Embryonic facial prominence (tissue), 1 donor: ENCODE measurements around the gene MRFAP1.
"Not testable (repeated sequence)": the region's sequence is repeated elsewhere in the genome, so short reads cannot be mapped to it uniquely, and the experiment has no call there.

ENCODE experiments used
- DNase-seq: peaks from one replicate; pipeline ENCODE4 v3.0.0-alpha.2; 2016; ENCODE audit errors: extremely low spot score

Gene MRFAP1

DNA sequence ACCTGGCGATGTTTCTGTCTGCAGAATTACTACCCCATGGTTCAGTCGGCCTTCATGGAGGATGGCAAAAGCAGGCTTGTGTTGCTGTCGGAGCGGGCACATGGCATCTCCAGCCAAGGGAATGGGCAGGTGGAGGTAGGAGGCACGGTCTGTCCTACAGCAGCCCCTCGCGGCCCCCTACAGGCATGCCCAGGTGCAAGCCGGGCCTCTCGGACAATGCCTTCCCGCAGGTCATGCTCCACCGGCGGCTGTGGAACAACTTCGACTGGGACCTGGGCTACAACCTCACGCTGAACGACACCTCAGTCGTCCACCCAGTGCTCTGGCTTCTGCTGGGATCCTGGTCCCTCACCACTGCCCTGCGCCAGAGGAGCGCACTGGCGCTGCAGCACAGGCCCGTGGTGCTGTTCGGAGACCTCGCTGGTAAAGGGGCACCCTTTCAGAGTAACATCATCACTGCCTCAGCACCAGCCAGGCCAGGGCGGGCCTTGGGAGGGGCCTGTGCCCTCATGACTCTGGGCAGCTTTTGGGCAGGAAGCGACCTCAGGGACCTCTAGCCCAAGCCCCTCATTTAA lies 29.5 kb upstream of the MRFAP1 start:
- DNase-seq: no peak

GRCh38 chr4:6612961-6613675 lies 27.4 kb upstream of the MRFAP1 start:
- no peak for DNase-seq

GRCh38 chr4:6613676-6614651 lies 26.5 kb upstream of the MRFAP1 start:
- DNase-seq: no peak

- no peak for DNase-seq
Measured at GRCh38 chr4:6614701-6615230, 25.7 kb upstream of the MRFAP1 start.

DNA sequence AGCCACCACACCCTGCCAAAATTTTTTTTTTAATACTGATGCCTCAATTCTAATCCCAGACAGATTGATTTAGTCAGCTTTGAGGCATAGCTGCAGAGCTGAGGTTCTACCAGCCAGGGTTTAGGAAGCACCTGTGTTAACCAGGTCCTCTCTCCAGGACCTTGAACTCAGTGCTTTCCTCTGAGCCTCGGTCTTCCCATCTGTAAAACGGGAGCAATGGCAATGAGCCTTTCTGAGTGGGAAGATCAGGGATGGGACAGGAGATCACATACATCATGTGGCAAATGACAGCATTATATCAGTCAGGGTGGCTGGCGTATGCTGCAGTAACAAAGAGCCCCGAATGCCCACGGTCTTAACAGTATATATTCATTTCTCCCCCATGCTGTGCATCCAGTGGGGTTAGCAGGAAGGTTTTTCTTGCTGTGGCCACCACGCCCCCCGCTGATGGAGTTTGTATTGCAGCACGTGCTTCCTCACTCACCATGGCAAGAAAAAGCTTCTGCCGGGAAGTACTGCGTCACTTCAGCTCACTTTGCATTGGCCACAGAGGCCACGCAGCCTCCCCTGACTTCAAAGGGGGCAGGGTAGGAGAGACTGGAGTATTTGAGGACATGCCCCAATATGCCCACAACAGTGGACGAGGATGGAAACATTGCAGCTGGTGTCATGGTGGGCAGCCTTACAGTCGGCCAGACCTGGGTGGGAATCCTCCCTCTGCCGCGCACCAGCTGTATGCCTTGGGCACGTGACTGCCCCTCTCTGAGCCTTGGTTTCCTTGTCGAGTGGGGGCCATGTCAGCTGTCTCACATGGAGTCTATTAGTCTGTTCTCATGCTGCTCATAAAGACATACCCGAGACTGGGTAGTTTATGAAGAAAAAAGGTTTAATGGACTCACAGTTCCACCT lies 24.1 kb upstream of the MRFAP1 start:
- DNase-seq: no peak

GRCh38 chr4:6617246-6617645 lies 23.2 kb upstream of the MRFAP1 start:
- DNase-seq: no peak

DNA sequence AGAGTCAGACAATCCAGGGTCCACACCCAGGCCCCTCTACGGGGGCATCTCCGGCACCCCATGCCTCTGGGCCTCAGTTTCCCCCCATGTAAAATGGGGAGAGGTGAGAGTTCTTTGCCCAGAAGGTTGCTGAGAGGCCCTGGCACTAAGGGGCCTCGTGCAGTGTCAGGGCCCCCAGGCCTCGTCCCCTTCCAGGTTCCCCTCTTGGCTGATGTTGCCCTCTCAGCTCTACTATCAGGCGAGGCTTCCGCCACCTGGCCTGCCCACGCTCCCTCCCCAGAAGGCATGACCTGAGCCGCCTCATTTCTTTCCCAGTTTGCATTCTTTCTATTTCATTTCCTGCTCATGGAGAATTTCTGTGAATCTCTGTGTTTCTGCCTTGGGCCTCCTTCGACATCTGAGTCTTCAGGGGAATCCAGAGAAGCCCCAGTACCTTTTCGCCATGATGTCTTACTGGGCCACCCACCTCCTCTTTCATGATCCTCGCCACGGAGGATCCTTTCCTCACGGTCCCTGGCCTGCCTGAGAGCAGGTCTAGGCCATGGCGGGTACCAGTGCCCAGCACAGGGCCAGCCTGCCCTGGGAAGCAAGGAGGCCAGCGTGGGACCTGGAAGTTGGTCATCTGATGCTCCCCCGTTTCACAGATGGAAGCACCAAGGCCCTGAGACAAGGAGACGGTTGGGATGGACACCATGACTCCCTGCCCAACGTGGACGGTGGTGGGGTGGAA lies 21.9 kb upstream of the MRFAP1 start:
- DNase-seq: no peak

- DNase-seq: no peak
Measured at GRCh38 chr4:6619116-6619465, 21.4 kb upstream of the MRFAP1 start.

DNA sequence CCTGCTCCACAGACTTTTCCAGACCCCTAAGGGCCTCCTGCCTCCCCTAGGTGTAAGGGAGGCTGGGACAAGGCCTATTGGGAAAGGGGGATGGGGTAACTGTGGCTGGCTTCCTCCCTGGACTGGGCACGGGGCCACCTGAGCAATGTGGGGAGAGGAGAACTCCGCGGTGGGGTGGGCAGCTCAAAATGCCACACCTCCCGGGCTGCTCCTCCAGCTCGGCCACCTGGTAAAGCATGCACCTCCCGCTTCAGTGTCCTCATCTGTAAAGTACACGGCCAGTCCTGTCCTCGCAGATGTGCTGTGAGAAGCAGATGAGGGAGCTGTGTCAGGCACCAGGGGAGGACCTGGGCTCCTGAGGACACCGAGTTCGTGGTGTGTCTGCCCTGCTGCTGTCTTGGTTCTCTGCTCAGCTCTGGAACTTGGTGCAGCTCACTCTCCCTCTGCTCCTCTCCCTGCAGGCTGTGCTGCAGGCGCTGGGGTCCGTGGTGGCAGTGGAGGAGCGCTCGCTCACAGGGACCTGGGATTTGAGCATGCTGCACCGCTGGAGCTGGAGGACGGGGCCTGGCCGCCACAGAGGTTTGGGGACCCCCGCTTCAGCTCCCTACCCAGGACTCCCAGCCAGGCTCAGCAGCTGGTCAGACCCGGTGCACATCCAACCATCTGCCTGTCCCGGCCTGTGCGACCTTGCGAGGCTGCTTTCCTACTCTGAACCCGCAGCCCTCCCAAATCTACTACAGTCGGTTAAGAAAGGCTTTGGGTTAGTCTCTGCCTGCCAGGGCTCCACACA lies 20.8 kb upstream of the MRFAP1 start:
- no peak for DNase-seq

DNA sequence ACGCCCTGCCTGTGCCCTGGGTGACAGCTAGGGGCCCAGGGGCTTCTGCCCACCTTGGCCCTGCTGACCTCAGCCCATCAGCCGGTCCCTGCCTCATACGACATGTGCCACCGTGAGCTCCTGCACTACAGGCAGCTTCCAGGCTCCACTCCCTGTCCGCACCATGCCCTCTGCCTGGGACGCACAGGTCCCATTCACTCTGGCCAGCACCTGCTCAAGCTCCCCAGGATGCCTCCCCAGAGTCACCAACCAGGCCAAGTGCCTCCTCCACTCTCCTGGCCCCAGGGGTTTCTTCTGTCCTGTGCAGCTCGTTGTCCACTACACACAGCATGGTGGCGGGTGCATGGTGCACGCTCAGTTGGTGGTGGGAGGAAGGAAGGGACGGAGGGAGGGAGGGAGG lies 20.2 kb upstream of the MRFAP1 start:
- DNase-seq: no peak

GRCh38 chr4:6620891-6621555 lies 19.5 kb upstream of the MRFAP1 start:
- DNase-seq: no peak

DNA sequence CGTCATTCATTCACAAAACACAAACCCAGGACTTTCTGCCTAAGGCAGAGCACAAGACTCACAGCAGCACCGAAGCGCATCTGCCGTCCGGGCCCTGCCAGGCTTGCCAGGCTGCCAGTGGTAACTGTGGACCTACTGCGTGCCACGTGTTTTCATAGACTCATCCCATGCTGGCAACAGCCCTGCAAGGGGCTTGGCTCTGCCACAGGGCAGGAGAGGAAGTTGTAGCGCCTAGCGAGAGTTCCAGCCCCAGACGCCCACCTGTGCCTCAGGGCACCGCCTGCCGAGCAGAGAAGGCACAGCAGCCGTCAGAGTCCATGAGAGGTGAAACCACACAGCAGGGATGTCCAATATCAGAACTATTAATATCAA lies 18.9 kb upstream of the MRFAP1 start:
- no peak for DNase-seq

DNA sequence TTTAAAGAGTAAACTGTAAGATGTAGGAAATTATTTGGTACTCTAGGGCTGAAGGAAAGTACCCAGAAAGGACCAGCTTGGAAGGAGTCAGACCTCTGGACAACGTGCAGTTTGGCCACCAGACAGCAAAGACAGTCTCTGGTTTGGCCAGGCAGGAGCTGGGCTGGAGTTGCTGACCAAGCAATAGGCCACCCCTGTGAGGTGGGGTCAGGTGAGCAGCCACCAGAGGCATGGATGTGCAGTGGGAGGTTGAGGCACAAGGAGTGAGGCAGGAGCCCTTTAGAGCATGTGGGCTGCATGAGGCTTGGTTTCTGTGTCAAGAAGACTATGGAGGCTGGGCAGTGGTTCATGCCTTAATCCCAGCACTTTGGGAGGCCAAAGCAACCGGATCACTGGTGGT lies 17.7 kb upstream of the MRFAP1 start:
- no peak for DNase-seq

- no peak for DNase-seq
Measured at GRCh38 chr4:6625256-6625655, 15.2 kb upstream of the MRFAP1 start.

- DNase-seq: no peak
Measured at GRCh38 chr4:6626066-6626465, 14.4 kb upstream of the MRFAP1 start.

DNA sequence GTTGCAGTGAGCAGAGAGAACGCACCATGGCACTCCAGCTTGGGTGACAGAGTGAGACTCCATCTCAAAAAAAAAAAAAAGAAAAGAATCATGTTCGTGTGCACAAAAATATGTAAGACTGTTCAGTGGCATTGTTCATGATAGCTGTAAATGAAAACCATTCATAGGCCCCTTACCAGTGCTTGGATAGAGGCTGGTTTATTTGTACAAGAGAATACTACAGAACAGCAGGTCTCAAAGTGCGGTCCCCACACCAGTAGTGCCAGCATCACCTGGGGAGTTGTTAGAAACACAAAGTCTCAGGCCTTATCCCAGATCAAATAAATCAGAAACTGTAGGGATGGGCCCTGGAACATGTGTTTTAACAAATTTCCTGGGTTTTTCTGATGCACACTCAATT lies 12.7 kb upstream of the MRFAP1 start:
- DNase-seq: no peak

DNA sequence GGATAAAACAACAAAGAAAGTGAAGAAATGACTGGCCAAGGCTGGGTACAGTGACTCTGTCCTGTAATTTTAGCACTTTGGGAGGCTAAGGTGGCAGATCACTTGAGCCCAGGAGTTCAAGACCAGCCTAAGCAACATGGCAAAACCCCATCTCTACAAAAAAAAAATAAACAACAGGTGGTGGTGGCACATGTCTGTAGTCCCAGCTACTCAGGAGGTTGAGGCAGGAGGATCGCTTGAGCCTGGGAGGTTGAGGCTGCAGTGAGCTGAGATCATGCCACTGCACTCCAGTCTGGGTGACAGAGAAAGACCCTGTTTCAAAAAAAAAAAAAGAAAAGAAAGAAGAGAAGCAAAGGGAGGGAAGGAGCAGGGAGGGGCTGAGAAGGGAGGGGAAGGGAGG lies 12.0 kb upstream of the MRFAP1 start:
- not testable (repeated sequence) for DNase-seq

DNA sequence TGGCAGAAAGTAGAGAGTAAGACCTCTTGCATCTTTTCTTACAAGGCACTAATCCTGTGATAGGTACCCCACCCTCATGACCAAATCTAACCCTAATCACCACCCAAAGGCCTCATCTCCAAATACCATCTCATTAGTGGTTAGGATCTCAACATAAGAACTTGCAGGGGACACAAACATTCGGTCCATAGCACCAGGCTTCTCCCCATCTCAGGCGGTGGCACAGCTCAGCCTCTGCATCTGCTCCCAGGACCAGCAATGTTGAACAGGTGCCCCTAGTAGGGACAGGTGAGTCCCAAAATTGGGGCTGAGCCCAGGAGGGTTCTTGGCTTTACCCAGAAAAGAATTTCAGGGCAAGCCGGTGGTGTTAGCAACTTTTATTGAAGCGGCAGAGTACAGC lies 8.4 kb upstream of the MRFAP1 start:
- DNase-seq: no peak

DNA sequence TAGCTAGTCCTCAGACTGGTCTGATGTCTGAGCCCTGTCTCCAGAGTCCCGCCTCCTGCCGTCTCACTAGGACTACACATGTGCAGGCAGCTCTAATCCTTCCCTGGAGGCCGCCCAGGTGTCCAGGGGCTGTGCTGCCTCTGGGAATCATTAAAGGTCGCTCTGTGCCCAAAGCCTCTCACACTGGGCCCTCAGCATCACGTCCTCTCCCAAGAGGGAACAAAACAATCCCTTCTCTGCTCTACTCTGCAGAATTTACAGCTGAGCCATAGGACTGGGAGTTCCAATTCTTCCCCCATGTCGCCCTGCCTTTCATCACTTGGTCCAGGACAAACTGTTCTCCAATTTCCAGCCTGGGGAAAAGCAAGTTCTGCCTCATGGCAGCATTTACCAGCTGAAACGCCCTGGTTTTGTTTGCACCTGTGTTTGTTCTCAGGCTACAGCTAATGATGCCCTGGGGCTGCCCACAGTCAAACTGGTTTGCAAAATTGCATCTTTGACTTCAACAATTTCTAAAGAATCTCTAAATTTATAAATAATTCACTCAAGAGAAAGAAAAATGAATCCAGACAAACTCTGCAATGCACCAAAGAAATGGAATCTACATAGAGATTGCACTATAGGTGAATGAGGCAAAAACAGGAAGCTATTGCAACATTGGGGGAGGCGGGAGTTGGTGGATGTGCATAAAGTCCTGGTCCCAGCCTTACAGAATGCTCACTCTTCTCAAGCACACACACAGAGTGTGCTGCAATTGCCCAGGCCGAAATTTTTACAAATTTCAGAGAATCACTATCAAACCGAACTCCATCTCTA lies 7.2 kb upstream of the MRFAP1 start:
- DNase-seq: no peak
